ENCODE data around the gene EXOC4. TPM values are rescaled to one million over a fixed set of nuclear protein-coding genes. Genes with fewer than 3 reads are reported as not detected.

The EXOC4 gene
- total and polyA plus RNA-seq, 2 of the 13 experiments (the other 11 are each of a cell fraction or from before 2014, with no cell fraction given) = 22.5 to 39.0 TPM

DNA sequence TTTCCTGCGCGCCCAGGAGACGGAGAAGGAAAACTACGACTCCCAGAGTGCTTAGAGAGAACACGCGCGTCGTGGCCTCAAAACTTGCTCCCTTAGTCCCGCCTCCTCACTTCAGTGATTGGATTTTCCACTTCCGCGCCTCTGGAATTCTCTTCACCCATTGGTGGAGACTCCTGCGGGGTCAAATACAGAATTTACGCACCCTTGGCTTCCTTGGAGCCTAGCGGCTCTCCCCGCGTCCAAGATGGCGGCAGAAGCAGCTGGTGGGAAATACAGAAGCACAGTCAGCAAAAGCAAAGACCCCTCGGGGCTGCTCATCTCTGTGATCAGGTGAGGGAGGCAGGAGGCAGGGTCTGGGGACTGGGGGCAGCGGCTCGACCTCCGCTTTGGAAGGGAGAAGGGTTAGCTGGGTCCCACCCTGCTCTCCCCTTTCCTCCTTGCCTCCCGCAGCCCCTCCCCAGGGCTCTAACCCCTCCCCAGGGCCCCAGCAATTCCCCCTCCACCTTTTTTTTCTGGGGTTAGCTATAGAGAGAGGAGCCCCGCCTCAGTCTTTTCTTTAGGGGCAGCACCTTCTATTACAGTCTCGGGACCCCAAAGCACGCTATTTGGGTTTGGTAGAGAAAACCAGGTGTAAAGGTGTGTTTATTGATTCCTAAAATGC, at the start of gene EXOC4 (continued):
- TF ChIP-seq, protein P1, sequence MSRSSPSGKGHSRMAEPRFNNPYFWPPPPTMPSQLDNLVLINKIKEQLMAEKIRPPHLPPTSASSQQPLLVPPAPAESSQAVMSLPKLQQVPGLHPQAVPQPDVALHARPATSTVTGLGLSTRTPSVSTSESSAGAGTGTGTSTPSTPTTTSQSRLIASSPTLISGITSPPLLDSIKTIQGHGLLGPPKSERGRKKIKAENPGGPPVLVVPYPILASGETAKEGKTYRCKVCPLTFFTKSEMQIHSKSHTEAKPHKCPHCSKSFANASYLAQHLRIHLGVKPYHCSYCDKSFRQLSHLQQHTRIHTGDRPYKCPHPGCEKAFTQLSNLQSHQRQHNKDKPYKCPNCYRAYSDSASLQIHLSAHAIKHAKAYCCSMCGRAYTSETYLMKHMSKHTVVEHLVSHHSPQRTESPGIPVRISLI (CRISPR knock-in tag; IDR thresholded peaks at IDR 0.05; ENCODE audit: borderline replicate concordance) = no peak
- TF ChIP-seq ZNF780A (CRISPR knock-in tag; IDR thresholded peaks at IDR 0.05) = no peak
- TF ChIP-seq JUNB (CRISPR knock-in tag; IDR thresholded peaks at IDR 0.05; ENCODE audit: borderline replicate concordance) = no peak
- no peak for TF ChIP-seq ZNF629 (CRISPR knock-in tag; conservative IDR thresholded peaks at IDR 0.05)
- no peak for TF ChIP-seq REL (CRISPR knock-in tag; conservative IDR thresholded peaks at IDR 0.05)
- no peak for TF ChIP-seq CHD4 (IDR thresholded peaks at IDR 0.05; ENCODE audit: borderline replicate concordance, low read length)
- no peak for TF ChIP-seq MAF1 (CRISPR knock-in tag; IDR thresholded peaks at IDR 0.05; ENCODE audit: borderline replicate concordance)
- TF ChIP-seq, protein P2, sequence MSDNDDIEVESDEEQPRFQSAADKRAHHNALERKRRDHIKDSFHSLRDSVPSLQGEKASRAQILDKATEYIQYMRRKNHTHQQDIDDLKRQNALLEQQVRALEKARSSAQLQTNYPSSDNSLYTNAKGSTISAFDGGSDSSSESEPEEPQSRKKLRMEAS (IDR thresholded peaks at IDR 0.05) = peak; percentile 38
- TF ChIP-seq ZNF326 (CRISPR knock-in tag; IDR thresholded peaks at IDR 0.05; ENCODE audit: borderline replicate concordance) = no peak
- TF ChIP-seq ZNF224 (CRISPR knock-in tag; IDR thresholded peaks at IDR 0.05) = no peak
- TF ChIP-seq ZC3H4 (CRISPR knock-in tag; IDR thresholded peaks at IDR 0.05; ENCODE audit: borderline replicate concordance) = no peak
- no peak for TF ChIP-seq SMARCE1 (IDR thresholded peaks at IDR 0.05; ENCODE audit: borderline replicate concordance)
- peak; percentile 14; the same call in 1 of the 2 replicates for TF ChIP-seq ISL2 (CRISPR knock-in tag; IDR thresholded peaks at IDR 0.05)
- TF ChIP-seq ZNF782 (CRISPR knock-in tag; IDR thresholded peaks at IDR 0.05; ENCODE audit: borderline replicate concordance) = no peak
- TF ChIP-seq U2AF1 (optimal IDR thresholded peaks at IDR 0.05; ENCODE audit: low read depth, low read length) = no peak
- TF ChIP-seq MED13 (CRISPR knock-in tag; IDR thresholded peaks at IDR 0.05) = no peak
- no peak for TF ChIP-seq ZNF333 (CRISPR knock-in tag; IDR thresholded peaks at IDR 0.05; ENCODE audit: borderline replicate concordance)
- TF ChIP-seq ZNF720 (CRISPR knock-in tag; IDR thresholded peaks at IDR 0.05) = no peak
- no peak for TF ChIP-seq NKX3-1 (CRISPR knock-in tag; IDR thresholded peaks at IDR 0.05)
- TF ChIP-seq ZIK1 (CRISPR knock-in tag; IDR thresholded peaks at IDR 0.05; ENCODE audit: borderline replicate concordance, low read depth) = no peak
- TF ChIP-seq, protein P3, sequence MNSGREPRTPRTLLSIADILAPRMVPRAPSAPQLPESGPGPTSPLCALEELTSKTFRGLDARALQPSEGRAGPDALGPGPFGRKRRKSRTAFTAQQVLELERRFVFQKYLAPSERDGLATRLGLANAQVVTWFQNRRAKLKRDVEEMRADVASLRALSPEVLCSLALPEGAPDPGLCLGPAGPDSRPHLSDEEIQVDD (CRISPR knock-in tag; IDR thresholded peaks at IDR 0.05; ENCODE audit: borderline replicate concordance) = no peak
- TF ChIP-seq KAT8 (CRISPR knock-in tag; IDR thresholded peaks at IDR 0.05) = peak; percentile 89
- TF ChIP-seq ZNF790 (CRISPR knock-in tag; IDR thresholded peaks at IDR 0.05; ENCODE audit: borderline replicate concordance) = no peak
- TF ChIP-seq, protein P4, sequence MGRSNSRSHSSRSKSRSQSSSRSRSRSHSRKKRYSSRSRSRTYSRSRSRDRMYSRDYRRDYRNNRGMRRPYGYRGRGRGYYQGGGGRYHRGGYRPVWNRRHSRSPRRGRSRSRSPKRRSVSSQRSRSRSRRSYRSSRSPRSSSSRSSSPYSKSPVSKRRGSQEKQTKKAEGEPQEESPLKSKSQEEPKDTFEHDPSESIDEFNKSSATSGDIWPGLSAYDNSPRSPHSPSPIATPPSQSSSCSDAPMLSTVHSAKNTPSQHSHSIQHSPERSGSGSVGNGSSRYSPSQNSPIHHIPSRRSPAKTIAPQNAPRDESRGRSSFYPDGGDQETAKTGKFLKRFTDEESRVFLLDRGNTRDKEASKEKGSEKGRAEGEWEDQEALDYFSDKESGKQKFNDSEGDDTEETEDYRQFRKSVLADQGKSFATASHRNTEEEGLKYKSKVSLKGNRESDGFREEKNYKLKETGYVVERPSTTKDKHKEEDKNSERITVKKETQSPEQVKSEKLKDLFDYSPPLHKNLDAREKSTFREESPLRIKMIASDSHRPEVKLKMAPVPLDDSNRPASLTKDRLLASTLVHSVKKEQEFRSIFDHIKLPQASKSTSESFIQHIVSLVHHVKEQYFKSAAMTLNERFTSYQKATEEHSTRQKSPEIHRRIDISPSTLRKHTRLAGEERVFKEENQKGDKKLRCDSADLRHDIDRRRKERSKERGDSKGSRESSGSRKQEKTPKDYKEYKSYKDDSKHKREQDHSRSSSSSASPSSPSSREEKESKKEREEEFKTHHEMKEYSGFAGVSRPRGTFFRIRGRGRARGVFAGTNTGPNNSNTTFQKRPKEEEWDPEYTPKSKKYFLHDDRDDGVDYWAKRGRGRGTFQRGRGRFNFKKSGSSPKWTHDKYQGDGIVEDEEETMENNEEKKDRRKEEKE (IDR thresholded peaks at IDR 0.05) = no peak
- no peak for TF ChIP-seq MEF2D (CRISPR knock-in tag; IDR thresholded peaks at IDR 0.05)
- TF ChIP-seq CEBPB (IDR thresholded peaks at IDR 0.05; ENCODE audit: borderline replicate concordance, low read depth, low read length) = no peak
- no peak for TF ChIP-seq MXD4 (CRISPR knock-in tag; IDR thresholded peaks at IDR 0.05)
- TF ChIP-seq ZNF841 (CRISPR knock-in tag; IDR thresholded peaks at IDR 0.05; ENCODE audit: borderline replicate concordance) = no peak

Measured in HepG2 (cell line).